NOMO-1 treated with DMSO at 0.1 percent for 48 hours (cell line): Measurements from ENCODE around the gene DARS1.

ENCODE experiments used
- DNase-seq: peaks from one replicate; lab custom pipeline; 2025; ENCODE audit not compliant: unreplicated experiment; lab: John Stamatoyannopoulos, UW

Gene DARS1

GRCh38 chr2:135948141-135948540 is 37.3 kb downstream of the DARS1 start:
- no peak for DNase-seq

GRCh38 chr2:135947483-135947882 is 37.9 kb downstream of the DARS1 start:
- DNase-seq, result no peak

GRCh38 chr2:135945526-135945925 is 39.9 kb downstream of the DARS1 start:
- DNase-seq, result no peak

DNA sequence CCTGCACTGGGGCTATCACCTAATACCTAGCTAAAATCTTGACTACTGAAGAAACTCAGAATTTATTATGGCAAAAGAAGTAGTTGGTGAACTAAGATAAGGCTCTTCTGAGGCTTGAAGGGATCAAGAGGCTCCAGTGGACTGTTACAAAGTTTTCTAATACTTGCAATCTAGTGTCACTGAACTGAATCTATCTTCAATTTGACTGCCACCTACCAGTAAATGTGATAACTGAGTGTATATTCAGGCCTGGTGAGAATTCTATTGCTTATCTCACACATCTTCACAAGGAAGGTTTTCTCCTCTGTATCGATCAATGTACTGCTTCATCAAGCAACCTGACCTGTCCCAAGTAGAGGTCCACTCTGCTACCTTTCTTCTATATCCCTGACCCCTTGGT is 40.8 kb downstream of the DARS1 start:
- DNase-seq, result no peak

DNA sequence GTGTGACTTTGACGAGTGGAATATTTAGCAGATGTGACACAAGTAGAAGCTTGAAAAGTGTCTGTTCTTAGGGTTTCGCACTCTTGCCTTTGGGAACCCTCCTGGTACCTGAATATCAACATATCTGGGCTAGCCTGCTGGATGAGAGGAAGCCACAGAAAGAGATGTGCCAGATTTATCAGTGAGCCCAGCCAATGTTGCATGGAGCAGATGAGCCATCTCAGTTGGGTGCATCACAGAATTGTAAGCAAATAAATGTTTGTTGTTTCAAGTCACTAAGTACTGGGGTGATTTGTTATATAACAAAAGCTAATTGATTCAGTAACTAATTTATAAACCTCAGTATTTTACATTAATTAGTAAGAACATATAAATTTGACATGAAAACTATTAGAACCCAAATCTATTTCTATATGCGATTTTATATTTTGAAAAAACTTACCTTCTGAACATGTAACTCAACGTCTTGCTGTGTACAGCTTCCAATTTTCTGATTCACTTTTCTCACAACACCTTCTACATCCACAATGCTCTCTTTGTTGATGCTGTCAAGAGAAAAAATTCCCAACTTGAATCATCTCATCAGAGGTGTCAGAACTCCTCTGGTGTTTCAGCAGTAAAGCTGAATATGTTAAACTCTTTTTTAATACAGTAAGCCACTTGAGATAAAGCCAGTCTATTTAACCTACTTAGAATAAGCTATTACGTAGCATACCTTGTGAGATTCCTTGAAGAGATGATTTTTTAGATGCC is 42.3 kb downstream of the DARS1 start:
- DNase-seq, result no peak

GRCh38 chr2:135936524-135936923 is 48.9 kb downstream of the DARS1 start:
- DNase-seq, result no peak

DNA sequence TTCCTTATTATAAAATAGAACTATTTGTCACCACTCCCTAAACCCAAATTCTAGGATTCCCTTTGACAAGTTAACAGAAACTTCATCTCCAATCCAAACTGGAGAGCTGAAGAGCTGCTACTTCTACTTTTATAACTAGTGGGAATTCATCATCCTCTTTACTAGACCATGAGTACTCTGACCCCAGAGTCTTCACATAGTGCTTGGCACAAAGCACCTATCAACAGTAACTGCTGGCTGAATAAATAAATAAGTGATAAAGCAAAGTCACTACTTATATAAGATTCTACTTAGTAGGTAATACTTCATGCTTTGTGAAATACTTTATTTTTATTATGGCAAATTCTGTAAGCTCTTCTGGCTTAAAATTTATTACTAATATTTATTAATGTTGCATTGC is 49.5 kb downstream of the DARS1 start:
- no peak for DNase-seq

GRCh38 chr2:135931776-135932443 is 53.5 kb downstream of the DARS1 start:
- DNase-seq, result peak; percentile 95

GRCh38 chr2:135926605-135927004 is 58.8 kb downstream of the DARS1 start:
- no peak for DNase-seq

- DNase-seq, result no peak
These were observed 59.9 kb downstream of the DARS1 start for GRCh38 chr2:135925571-135925970.

DNA sequence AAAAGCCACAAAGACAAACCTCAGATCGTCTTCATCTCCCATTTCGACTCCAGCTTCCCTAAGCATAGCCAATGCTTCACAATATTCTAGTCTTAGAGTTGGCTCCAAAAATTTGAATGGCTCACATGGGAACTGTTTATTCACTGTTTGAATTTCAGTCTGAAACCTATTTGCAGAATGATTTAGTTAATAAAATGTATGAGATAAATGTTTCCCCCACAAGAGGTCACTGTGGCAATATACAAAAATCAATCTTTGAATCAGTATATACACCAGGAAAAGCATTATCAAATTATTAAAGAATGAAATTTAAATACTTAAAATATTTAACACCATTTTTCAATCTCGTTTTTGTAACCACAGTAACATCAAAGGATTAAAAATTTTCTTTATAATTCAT is 69.2 kb downstream of the DARS1 start:
- peak; percentile 68 for DNase-seq

- peak; percentile 47 for DNase-seq
These were observed 70.9 kb downstream of the DARS1 start for GRCh38 chr2:135914485-135914884.

- peak; percentile 66 for DNase-seq
These were observed 71.6 kb downstream of the DARS1 start for GRCh38 chr2:135913727-135914365.

DNA sequence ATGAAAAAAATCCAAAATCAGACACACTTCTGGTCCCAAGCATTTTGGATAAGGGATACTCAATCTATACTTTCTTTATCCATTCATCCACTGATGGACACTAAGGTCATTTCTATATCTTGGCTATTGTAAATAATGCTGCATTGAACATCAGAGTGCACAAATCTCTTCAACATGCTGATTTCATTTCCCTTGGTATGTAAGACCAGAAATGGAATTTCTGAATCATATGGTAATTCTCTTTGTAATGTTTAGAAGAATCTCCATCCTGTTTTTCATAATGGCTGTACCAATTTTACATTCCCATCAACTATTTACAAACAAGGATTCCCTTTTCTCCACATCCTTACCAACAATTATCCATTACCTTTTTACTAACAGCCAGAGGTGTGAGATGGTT is 75.5 kb downstream of the DARS1 start:
- no peak for DNase-seq

- DNase-seq, result no peak
These were observed 79.7 kb downstream of the DARS1 start for GRCh38 chr2:135905679-135906078.

DNA sequence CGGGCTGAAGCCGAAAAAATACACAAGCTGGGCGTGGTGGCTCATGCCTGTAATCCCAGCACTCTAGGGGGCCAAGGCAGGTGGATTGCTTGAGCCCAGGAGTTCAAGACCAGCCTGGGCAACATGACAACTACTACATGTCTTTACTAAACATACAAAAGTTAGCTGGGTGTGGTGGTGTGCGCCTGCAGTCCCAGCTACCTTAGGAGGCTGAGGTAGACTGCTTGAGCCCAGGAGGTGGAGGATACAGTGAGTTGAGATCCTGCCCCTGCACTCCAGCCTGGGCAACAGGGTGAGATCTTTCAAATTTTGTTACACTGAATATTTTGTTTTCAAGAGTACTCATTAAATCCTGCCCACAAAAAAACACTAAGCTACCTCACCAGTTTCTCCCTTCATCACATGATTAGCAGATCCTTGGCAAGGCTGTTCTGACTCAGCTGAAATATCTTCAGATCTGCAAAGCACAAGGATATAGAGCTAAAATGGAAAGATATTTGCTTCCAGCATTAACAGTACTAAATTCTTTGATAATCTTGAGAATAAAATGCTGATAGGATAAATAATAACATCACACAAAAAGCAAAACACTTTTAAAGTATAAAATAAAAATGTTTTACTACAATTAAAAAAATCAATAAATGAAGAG is 81.0 kb downstream of the DARS1 start:
- no peak for DNase-seq

GRCh38 chr2:135903650-135904049 is 81.8 kb downstream of the DARS1 start:
- DNase-seq, result no peak

- DNase-seq, result no peak
These were observed 85.9 kb downstream of the DARS1 start for GRCh38 chr2:135899567-135899966.

DNA sequence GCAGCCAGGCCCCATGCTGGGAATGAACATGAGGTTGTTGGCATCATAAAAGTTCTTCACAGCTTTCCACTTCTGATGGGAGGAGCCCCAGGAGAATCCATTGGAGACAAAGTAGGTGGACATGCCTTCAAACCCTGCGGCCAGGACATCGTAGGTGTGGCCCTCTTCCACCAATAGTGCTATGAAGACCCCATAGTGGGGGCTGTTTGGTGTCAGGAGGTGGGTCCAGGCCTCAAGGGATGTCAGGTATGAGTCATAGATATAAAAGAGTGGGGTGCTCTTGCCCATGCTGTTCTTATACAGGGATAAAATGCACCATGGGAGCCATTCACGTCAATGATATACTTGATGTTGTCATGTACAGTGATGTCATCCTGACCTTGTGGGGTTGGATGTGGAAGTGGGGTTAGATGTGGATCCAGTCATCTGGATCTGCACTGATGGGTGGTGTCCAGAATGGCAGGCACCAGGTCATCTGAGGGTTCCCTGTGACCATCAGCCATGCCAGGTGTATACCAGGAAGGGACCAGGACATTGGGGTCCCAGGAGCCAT is 87.1 kb downstream of the DARS1 start:
- DNase-seq, result no peak

- no peak for DNase-seq
These were observed 90.5 kb downstream of the DARS1 start for GRCh38 chr2:135894930-135895329.

- DNase-seq, result peak; percentile 74
These were observed 92.0 kb downstream of the DARS1 start for GRCh38 chr2:135893374-135893794.
